Left hindlimb (tissue), 1 donor: Measurements from ENCODE around the gene HADH.
"Not testable (repeated sequence)": the region's sequence is repeated elsewhere in the genome, so short reads cannot be mapped to it uniquely, and the experiment has no call there.

Experiments
- DNase-seq: peaks from one replicate; pipeline ENCODE4 v3.0.0-alpha.2; 2018

The HADH gene

DNA sequence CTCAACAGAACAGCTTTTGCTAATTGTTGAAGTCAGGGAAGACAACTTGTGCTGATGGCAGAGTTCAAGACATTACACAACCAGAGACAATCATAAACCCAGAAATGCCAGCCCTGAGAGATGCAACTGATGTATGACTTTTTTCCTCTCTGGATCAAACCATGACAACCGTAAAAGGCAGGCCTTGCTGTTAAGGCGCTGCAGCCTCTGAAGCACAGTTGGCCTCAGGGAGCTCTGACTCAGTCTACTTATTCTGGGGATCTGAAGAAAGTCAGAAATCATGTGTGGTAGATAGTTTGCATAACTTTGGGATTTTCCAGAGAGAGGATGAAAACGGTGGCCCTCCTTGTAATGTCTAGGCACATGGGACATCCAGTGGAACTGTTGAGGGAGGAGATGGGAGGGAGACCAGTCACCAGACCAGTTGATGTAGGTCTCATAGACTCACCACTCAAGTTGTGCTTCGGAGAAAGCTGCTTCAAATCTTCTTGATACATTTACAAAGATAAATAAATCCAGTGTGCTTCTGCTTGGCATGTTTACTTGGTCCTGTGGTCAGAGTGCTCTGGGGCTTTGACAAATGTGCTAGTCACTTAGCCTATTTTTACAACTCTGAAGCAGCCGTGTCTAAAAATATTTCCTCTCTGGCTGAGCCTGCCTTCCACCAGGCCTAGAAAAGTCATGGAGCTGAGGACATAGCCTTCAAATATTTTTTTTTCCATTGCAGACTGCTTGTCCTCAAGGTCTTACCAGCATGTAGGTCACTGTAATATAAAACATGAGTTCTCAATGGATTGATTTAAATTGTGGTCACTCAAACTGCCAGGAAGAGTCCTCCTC, 7.5 kb downstream of the HADH start:
- DNase-seq: peak; percentile 38

DNA sequence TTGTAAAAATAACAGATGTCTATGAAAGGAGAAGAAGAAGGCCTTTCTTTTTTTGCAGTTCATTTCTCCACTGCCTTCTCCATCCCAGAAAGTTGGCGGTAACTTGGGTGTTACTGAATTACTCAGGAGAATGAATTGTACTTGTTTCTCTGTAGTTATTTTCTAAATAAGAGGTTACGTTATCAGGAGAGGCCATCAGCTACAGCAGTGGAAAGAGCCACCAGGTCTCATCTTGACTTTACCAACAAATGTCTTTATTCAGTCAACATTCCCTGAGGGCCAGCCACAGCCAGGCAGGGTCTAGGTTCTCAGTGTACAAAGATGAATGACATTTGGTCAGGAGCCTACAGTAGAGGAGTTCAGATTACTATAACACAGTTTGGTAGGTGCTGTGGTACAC, 8.1 kb downstream of the HADH start:
- DNase-seq: no peak

DNA sequence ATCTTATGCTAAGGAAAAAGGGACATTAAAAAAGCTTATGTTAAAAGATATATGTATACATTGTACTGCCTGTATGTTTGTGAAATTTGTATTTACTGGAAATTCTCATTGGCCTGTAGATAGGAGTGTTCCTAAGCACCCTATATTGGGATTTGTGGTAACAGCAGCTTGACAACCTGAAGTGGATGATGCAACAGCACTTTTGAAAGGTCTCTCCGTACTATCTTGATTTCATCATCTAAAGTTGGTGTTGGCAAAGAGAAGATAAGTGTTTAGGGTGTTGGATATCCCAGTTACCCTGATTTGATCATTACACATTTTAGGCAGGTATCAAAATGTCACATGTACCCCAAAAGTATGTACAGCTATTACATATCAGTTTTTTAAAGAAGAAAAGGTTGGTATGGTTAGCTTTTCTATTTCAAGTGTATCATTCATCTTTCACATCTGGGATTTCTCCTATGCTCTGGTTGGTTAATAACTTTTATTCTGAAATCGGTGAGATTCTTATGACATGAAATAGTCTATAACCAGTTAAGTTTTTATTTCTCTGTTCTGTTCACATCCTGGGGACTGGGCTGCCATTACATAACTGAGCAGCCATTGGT, 10.3 kb downstream of the HADH start:
- no peak for DNase-seq

DNA sequence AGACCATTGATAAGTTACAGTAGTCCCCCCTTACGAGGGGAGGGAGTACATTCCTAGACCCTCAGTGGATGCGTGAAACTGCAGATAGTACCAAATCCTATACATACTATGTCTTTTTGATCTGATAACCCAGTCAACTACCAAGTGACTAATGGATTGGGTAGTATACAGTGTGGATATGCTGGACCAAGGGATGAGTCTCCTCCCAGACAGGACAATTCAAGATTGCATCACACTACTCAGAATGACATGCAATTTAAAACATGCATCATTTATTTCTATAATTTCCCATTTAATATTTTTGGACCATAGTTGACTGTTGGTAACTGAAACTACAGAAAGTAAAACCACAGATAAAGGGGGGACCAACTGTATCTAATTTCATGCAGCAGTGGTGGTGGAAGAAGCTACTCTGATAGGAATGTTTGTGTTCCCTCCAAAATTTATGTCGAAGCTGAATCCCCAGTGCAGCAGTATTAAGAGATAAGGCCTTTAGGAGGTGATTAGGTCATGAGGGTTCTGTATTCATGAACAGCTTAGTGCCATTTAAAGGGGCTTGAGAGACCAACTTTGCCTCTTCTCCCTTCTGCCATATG, 11.9 kb downstream of the HADH start:
- no peak for DNase-seq

DNA sequence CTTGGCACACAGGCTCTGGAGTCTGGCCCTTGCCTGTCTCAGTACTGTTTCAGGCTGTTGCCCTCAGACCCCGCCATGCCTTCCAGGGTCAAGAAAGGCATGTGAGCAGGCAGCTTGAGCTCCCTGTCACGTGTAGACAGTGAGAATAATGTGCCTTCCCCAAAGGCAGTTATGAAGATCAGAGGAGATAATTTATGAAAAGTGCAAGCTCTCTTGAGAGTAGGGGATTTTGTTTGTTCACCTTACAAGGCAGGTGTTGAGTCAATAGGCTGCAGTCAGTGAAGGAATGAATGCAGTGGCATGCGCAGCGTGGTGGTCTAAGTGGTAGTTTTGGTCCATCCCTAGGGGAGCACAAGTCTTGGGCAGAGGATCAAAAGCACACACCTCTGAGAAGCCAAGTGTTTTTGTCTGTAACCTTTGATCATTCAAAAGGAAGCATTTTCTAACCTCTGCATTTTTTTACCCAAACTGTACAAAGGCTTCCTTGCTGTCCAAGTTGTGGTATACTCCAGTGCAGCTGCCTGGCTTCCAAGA, 14.4 kb downstream of the HADH start:
- DNase-seq: no peak

DNA sequence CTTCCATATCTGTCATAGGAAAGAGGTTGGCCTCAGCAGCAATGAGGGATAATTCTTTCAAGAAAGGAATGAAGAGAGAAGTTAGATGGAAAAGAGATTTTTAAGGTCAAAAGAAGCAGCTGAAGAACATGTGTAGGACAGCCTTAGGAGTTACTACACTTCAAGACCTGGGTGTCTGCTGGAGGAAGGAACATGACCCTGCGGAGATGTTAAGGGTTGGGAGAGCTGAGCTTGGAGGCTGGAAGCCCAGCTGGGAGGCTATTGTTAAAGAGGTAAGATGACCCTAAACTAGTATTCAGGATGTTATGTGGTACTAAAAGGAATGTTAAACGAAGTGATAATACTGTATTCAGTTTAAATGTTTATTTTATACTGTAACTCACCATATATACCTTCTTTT, 15.0 kb downstream of the HADH start:
- DNase-seq: no peak

DNA sequence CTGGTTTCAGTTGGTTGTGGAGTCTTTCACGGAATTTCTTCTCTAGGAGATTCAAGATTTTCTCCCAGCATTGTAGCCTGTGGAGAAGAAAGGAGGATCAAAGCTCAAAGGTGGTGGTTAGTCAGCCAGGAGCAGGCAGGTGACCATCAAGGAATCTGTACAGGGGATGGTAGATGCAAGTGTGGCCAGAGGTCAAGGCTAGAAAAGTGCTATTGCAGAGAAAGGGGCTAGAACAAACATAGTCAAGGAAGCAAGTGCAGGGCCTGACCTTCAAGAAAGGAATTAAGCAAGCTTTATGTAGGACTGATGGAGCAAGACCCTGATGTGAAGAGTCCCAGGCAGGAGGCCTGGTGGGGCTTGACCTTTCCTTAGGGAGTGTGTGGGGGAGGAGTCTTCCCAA, 16.1 kb downstream of the HADH start:
- no peak for DNase-seq

DNA sequence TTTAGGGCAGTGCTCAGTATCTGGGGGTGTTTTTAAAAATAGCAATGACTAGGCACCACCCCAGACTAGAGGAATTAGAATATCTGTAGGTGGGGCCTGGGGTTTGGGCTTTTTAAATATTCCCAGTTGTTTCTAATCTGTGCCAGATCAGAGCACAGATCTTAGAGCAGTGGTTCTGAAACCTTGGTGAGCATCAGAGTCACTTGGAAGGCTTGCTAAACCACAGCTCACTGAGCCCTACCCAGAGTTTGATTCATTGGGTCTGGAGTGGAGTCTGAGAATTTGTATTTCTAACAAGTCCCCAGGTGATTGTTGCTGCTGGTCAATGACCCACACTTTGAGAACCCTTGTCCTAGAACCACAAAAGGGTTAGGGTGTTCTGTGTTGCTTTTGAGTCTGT, 16.7 kb downstream of the HADH start:
- no peak for DNase-seq

DNA sequence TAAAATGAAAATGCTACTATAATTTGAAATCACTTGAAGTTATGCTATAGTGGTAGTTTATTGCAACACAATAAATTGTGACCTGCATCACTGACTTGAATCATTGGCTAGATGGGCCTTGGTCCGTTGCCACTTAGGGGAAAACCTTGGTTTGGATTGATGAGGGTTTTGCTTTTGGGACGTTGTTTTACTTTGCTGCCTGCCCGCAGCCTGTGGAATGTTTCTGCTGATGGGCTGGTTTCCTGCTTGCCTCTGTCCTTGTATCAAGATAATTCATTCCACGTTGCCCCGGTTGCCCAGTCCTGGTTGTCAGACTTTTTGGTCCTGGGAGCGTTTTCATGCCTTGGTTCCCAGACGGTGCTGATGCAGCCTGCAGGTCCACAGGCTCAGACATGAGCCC, 18.3 kb downstream of the HADH start:
- no peak for DNase-seq

DNA sequence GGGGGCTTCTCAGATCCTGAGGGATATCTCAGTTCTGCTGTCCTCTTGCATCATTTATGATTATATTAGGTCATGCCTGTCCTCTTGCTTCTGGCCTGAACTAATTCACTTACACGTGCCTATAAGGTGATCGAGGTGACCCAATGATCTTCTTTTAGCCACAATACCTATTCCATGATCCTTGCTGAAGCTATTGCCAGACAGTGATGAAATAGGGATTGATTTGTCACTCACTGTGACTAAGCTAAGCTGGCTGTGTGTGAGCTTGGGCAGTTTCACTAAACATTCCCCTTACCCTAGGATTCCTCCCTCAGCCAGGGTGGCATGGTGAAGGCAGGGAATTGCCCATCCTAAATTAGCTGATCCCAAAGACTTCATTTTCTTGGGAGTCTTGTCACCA, 19.0 kb downstream of the HADH start:
- DNase-seq: no peak

DNA sequence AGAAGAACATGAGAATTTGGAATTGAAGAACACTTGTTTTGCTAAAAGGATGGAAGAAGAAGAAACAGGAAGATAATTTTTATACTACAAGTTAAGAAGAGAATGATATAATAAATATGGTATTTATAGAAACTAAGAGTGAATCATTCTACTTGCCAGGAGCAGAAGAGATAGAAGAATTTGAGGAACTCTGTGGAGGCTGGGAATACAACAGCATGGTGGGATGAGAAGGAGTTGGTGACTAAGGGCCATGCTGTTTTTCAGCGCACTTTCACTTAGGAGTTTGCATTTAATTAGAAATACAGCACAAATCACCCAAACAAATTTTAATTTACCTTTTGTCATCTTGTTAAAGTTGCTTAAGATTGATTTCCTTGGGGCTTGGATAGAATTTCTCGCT, 20.5 kb downstream of the HADH start:
- no peak for DNase-seq

DNA sequence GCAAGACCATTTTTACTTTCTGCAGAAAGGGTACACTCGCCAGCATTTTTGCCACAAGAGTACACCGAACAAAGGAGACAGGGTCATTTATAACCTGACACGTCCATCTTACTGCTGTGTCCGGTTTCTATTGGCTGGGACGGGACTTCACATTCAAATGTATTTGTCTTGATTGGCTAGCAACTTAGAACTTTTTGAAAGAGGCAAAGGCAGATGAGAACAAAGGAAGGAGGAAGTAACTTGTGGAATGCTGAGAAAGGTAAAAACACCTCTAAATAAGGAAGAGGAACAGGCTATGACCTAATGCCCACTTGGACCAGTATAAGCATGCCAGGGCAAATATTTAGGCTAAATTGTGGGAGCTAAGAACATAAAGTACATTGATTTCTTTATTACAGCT, 22.7 kb downstream of the HADH start:
- not testable (repeated sequence) for DNase-seq

DNA sequence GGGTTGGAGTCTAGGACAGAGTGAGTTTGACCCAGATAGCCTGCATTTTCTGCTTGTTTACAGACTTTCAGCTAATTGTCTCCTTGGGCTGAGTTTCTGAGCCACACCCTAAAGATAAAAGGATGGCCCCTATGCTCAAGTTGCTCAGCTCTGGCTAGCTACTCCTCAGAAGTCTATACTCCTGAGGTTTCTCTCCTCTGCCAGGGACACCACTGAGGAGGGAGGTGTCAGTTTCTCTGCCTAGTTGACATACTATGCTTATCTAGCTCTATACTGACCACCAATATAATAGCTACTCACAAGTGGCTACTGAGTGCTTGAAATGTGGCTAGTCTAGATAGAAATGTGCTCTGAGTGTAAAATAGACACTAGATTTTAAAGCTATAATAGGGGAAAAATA, 23.6 kb downstream of the HADH start:
- no peak for DNase-seq

DNA sequence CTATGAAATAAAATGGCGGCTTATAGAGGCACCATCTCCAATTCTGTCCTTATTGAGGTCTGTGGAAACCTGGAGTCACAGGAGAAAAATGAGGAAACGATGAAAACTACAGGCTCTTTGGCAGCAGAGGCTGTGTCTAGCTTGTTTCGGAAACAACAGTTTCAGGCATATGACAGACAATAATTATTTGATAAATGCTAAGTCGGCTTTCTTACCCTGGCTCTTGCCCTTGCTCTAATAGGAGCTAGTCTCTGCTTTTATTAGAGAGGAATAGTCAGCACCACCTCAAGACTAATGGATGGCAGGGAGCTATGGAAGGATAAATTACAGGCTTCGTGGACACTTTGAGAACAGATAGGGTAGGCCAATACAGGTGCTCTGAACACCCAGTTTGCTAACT, 24.3 kb downstream of the HADH start:
- DNase-seq: no peak

DNA sequence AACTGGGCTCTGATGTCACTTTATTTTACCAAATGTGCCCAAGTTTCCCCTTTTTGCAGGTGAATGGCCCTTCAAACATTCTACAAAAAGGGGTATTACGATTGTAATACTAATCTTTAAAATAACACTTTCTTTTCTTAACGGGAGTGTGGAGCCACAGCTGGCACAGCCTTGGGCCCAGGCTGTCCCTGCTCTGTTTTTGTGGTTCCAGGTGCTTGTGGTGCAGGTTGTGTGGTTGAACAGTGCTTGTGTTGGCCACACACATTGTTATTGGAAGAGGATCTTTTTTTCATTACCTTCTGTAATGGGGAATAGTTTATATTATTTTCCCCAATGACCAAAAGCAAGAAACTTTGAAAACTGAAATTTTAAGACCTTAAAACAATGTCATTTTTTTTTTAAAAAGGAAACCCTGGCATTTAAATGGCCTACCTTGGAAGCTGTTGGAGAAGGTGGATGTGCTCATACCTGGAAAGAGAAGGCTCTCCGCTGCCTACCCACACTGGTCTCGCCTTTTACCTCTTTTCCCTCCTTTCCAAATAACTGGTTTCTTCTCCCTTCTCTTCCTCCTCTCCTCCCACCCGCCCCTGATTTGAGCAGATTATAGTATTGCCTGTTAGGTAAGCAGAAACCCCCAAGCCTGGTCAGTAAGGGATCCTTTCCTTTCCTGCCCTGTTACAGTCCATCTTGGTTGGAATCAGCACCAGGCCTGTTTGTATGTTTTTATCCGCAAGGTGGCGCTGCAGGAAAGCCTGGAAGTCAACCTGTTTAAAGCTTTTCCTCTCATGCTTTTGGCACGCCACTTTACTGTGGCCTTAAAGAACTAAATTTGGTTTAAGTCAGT, 28.6 kb downstream of the HADH start:
- peak; percentile 62 for DNase-seq

DNA sequence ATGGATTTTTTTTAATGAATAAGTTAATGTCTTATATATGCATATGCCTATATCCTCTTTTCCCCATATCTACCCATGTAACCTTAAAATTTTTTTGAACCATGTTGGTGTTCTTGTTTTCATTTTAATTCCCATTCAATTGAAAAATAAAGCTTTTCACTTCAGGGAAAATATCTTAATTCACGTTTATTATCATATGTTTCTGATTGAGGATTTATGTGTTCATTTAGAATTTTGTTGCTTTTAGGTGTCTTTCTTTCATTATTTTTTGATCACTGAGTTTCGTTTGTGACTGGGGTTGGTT, 29.1 kb downstream of the HADH start:
- no peak for DNase-seq

DNA sequence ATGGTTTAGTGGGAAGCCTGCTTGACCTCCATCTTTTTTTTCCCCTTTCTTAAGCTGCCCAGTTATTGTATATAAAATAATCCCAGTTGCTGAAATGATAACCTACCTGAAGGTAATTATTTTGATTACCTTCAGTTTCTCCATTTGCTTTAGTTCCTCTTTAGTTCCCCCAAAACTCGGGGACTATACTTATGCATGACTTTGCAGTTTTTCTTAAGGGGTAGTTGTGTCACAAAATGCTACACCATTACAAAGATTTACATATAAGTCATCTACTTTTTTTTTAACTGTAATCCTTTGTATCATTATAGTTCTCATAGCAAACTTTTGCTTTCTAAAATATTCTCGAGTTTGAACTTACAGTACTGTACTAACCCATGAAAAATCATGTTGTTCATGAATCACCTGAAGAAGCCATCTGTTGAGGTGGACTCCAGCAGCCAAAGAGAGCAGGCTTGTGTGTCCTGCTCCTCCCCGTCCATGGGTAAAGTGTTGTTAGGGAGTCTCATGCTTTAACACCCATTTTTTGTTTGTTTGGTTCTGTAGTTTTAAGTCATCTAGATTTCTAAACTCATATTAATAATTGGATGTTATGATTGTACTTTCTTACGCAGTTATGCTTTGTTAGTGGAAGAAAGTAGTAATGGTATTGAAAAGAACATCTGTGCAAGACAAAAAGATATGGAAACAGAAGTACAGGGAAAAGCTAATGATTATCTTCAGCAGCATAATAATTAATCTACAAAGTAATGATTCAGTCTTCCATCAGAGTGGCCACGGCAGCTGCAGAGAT, 34.6 kb downstream of the HADH start:
- no peak for DNase-seq

DNA sequence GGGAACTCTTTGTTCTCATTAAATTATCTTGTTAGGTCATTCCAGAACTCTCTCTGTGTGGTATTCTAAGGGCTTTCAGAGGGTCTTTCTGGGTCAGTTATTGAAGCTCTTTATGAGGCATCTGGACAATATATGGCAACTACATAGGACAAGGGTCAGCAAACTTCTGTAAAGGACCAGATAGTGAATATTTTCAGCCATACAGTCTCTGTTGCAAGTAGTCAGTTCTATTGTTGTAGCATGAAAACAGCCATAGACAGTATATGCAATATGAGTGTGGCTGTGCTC, 35.1 kb downstream of the HADH start:
- DNase-seq: no peak

DNA sequence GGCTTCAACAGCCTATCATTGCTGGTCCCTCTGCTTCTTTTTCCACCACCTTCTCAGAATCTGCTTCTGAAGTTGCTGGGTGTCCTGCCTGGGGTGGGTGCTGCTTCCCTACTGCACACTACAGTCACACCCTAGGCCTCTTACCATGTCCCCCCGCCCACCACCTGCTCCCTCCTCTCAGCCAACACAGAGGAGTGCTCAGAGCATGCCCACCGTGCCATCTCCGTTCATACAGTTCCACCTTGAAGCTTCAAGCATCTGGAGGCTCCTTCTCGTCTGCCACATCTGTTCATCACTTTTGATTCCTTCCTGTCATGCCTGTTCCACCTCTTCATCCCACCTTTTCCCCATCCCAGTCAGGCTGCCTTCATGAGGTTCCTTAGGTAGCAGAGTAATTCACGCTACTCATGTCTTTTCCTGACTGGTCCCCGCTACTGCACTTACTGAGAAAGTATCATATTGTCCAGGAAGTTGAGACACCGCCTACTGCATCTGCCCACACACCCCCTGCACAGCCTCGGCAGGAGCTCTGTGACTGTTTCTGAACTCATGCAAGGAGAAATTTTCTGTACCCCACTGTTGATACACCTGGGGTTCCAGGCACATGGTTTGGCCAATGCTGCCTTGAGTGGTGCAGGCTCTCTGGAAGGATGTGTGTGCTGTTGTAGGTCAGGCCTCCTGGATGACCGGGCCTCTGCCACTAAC, 39.5 kb downstream of the HADH start:
- DNase-seq: no peak

DNA sequence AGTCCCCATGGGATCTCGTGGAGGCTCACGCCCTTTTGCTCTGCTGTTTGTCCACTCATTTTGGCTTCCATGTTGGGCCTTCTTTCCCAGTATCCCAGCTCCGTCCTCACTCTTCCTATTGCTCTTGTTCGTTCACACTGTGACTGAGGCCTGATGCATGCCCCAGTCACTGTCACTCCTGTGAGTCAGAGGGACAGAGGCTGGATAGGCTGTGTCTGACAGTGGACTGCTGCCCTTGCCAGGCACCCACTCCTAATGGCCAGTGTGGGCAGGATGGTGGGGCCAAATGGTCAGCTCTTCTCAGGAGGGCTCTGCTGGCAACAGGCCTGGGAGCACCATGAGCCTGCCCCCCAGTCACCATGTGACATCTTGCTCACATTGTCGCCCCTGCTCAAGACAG, 40.0 kb downstream of the HADH start:
- no peak for DNase-seq

DNA sequence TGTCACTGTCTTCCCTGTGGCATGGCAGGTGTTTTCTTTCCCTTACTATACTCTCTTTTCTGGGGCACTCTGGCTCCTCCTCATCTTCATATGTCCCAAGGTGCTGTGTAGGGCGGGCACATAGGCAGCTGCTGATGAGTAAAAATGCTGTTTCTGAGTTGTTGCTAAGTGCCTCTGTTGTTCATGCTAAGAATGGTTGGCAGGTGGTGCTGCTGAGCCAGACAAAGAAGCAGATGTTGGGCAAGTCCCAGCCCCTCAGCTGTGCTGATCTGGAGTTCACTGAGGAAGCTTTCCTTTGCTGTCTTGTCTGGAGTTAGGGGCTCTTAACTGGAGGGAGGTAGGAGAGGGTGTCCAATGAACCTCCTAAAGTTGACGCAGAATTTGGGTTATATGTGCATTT, 40.6 kb downstream of the HADH start:
- peak; percentile 71 for DNase-seq

DNA sequence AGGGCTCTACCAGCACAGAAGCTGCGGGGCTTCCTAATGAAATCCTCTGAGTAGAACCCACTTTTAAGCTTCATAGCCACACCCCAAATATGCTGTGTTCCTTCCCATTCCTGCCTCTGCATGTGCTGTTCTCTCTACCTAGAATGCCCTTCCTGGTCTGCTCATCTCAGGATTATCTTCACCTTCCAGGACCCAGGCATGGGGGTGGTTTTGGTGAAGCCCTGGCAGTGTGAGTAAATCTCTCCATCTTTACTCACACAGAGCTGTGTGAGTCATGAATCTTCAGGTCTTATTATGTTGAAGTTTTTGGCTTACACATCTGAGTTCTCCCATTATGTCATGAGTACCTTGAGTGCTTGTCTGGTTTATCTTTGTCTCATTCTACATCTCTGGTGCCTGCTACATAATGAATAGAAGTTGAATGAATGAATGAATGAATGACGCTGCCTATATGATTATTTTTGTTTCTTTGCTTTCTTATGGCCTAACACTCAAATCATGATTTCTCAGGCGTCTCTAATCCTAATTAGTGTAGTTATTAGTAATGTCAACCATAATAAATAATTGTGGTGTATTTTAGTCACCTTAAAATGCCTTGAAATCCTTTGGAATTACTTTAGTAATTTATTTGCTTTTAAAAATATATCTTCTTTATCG, 41.9 kb downstream of the HADH start:
- no peak for DNase-seq
